HG03457 (cell line): ENCODE data around the gene CLCN3.
A peak's percentile ranks its signal among the peaks of the same experiment; 100 is the strongest.
"Not testable (repeated sequence)": the region's sequence is repeated elsewhere in the genome, so short reads cannot be mapped to it uniquely, and the experiment has no call there.

Source experiments
- ATAC-seq: cut with Tn5 transposase; IDR thresholded peaks from one replicate; pipeline ENCODE4 v1.9.1; 2021; ENCODE audit warnings: moderate number of reproducible peaks; ENCODE audit not compliant: unreplicated experiment

CLCN3 gene

DNA sequence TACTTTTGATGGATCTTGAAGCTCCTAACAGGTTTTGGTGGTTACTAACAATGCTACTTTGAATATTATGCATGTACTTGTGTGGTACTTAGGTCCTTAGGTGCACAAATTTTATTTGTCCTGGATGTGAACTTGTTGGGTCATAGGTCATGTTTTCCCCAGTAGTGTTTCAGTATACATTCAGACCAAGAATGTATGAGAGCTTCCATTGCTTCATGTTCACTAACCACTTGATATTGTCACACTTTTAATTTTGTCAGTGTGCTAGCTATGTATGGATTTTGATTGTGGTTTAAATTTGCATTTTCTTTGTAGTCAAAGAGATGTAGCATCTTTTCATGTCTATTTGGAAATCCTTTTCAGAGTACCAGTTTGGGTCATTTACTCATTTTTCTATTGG, 32.2 kb downstream of the CLCN3 start:
- ATAC-seq = no peak

DNA sequence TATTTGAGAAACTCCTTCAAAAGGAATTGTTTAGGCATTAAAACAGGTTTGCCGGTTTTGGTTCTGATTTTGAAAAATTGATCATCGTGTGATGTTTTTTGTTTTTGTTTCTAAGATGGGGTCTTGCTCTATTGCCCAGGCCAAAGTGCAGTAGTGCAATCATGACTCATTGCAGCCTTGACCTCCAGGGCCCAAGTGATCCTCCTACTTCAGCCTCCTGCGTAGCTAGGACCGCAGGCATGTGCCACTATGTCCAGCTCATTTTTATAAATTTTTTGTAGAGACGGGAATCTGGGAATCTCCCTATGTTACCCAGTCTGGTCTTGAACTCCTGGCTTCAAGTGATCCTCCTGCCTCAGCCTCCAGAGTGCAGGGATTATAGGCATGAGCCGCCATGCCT, 35.0 kb downstream of the CLCN3 start:
- no peak for ATAC-seq

DNA sequence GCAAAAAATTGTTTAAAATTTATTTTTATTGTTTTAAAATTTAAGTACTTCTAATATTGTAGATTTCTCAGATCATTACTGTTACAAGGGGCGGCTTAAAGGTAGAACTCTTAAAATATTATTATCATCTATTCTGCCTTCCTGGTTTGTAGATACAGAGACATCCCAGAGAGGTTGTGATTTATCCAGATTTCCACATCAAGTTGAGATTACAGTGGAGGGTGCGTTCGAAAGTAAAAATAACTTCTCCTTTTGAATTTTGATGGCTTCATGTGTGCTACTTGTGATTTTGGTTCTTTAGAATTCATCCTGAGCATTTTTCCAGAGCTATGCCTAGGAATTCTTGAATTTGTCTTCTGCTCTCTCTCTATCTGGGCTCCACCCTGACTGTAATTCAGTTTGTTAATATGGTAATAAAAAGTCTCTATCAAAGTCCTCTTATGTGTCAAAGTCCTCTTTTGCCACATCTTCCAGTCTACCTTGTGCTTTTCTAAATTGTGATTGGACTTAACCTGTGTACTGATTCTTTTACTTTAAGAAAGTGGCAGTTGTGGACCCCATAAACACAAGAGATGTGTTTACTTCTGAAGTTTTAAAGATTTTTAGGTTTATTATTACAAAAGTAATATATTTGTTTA, 37.2 kb downstream of the CLCN3 start:
- no peak for ATAC-seq

DNA sequence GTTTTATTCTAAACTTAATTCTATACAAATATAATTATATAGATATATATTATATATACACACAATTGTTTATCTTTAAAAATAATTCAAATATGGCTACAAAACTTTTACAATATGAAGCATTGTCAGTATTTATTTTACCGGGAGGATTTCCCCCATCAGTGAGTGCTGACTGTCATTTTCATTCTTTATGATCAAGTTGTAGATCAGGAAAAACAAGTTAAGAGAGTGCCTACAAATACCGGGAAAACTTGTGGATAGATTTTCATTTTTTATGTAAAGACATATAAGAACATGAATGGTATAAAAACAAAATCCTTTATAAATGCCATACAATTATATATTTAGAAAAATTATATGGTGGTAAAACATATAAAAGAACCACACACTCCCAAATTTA, 37.8 kb downstream of the CLCN3 start:
- ATAC-seq = no peak

DNA sequence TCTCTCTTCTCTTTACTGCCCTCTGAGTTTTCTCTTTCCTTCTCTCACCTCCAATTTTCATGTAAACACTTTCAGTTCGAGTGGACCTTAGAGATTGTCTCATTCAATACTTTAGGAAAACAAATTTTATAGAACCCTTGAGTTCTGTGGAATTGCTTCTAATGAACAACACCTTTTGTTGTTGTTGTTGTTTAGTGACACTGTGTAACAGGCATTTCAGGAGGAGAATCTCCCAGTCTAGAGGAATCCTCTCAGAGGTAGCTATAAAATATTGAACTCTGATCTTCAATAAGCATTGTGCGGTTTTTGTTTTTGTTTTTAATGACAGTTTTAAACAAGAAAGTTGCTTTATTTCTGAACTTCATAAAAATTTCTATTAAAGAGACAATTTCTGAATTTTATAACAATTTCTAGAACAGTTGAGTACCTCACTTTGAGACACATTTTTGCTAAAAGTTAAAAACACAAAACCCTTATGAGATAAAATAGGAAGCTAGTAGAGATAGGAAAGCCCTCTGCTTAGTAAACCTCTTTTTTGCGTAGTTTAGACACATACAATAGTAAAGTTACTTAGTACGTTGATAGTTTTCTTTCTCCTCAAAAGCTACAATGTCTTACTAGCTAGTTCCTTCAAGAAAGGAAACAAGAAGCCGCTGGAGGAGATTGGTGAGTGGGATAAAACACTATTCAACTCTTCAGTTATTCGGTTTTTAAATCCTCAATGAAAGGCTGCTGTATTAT, 38.8 kb downstream of the CLCN3 start:
- no peak for ATAC-seq

DNA sequence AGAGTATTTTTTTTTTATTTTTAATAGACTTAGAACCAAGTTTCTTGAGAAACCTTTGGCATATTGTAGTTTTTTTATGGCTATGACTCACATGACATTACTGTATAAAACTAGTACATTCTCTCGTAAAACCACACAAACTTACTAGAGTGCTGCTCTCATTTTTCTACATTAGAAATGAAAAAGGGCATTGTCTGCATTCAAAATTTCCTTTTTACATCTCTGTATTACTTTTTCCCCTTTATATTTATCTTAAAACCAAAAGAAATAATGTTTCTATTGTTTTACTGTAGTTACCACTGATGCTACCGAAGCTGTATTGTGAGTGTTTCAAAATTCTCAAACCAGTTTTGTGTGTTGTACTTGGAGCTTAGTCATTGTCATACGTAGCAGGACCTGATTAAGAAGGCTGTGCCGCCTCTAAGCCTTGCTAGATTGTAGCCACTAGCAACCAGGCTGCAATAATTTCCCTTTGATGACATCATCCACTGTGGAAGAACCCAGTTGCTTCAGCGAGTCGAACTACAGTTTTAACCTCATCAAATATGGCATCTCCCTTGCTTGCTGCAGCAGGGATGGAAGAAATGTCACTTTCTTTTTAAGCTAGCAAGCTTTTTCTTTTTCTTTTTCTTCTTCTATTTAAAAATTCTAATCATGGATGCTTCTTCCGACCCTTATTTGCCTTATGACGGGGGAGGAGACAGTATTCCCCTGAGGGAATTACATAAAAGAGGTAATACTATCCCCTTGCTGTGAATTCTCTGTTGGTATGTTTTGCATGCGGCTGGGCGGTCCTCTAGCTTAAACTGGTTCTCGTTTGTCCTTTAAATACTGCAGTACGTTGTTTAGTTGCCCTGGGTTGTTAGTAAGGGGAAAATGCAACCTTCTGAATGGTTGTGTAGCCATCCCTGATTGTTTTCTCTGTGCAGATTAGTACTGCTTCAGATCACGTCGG, 39.6 kb downstream of the CLCN3 start:
- peak; percentile 97 for ATAC-seq

DNA sequence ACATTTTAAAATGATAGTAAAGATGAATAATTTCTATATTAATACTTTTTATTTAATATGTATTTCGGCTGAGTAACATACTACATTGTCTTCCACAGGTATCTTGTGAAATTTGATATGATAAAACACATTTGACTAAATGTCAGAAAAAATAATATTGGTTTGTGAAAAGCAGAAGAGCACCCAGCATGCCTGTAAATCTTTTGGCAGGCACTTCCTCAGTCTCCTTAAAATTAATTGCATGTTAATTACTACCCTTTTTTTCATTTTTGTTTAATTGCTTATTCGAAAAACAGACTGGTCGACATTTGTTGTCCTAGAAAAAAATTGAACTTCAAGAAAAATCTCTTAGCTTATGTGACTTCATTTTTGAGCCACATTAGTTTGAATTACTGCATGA, 40.6 kb downstream of the CLCN3 start:
- no peak for ATAC-seq

DNA sequence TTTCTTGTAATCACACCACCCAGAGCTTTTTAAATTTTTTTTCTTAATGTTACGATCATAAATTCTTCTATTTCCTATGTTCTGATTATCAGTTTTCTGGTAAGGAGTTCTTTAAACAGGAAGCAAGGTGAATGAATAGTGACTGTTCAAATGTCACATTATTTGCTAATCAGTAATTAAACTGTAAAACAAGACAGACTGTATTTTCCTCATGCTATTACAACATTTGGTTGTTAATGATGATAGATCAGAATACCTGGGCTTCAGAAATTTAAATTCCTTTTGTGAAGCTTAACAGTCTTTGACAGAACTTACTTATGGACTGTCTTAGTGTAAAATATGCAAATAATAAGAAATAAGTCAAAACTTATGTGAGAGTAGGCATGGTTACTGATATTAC, 41.4 kb downstream of the CLCN3 start:
- no peak for ATAC-seq

DNA sequence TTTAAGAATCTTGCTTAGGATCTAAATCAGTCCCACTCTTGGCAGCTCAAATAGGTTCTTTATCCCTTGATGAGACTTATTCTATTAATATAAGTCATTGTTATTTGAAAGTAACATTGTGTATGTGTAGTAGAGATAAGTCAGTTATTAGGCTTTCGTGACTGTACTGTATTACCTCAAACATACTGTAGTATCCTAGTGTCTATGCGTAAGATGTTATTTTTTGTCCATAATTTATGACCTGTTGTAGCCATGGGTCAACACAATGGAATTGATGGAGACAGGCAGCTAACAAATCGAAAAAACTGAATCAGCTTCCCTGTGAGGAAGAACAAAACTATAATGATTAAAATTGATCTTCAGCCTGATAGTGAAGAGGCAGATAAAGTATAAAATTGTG, 41.8 kb downstream of the CLCN3 start:
- ATAC-seq = no peak

DNA sequence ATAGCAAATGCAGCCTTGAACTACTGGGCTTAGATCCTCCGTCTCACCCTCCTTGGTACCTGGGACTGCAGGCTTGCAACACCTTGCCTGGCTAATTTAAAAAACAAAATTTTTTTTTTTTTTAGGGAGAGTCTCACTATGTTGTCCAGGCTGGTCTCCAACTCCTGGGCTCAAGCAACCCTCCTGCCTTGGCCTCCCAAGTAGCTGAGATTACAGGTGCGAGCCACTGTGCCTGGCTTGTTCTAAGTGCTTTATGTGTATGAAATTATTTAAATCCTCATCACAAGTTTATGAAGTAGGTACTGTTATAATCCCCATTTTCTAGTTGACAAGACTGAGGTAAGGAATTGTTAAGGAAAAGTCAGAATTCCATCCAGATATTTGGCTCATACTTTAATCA, 43.0 kb downstream of the CLCN3 start:
- ATAC-seq = no peak

DNA sequence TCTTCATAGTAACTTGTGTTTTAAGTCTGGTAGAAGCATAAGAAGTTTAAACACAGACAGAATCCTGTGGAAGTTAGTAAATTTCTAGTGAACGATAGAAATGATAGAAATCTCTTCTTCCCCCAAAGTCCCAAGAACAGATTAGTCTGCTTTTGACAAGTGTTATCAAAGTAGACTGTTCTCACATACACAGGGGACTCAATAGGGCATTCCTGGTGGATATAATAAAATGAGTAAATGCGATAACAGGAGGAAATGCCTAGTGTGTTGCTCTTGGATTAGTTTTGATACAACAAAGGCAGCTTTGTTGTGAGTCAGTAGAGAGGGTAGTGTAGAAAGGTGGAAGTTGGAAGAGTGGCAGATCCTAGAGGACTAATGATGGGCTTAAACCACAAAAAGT, 43.5 kb downstream of the CLCN3 start:
- ATAC-seq = no peak

DNA sequence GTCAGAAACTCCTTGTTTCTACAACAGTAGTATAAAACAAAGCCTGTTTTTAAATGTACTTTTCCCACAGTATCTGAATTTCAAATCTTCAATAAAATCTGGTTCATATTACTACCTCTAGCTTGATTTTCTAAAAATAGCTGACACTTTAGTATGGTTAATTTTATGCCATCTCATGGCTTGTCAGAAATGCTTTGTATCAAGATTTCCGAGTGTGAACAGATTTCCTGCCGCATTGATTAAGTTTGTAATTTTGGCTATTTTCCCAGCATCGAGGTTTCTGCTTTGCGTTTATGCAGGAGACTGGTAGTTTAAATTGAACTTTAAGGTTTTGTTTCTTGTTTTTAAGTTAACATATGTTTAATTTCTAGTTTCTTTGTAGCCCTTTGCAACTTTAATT, 44.2 kb downstream of the CLCN3 start:
- no peak for ATAC-seq

DNA sequence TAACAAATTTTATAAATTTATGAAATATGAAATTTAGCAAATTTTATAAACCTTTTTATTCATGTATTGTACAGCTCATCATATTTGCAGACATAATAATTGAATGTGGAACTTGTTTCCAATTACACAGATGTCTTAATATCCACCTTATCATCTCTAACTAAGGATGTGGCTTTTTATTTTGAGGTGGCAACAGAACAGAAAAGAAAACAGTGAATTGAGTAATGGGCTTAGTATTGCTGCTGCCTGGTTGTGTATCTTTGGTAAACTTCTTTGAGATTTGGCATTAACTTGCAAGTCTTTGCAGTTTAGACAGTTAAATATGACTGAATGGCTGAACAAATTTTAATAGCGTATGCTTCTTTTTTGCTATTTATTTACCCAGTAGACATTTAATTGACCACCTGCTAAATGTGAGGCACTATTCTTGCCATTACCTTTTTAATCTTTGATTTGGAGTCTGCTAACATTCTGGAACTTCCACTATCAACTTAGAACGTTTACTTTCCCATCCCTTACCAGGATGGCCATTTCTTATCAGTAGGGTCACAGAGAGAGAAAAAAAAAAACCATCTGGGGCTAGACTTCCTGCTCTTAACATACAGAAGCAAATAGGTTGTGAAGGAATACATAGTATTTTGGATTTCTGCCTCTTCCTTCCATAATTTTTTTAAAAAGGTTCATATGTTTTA, 44.8 kb downstream of the CLCN3 start:
- ATAC-seq = no peak

DNA sequence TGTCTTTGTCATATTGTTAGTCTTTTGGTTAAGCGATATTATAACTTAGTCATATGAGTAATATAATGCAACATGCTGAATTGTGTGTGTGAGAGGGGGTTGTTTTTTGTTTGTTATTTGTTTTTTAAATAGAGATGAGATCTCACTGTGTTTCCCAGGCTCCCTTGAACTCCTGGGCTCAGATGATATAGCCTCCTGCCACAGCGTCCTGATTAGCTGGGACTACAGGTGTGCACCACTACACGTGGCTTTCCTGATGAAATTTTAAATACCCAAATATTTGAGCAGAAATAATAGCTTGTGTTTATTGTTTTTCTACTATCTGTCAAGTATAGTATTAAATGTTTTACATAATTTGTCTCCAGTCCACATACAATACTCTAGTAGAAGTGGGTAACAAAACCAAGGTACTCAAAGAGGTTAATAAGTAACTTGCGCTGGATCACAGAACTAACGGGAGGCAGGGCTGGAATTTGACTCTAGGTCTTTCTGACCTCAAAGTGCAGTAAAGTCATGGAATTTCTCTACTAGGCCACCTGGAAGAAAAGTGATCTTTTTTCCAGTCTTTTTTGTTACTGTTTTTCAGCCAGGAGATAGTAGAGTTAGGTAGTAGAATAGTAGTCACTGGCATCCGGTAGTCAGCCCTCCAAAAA, 47.8 kb downstream of the CLCN3 start:
- ATAC-seq = no peak

DNA sequence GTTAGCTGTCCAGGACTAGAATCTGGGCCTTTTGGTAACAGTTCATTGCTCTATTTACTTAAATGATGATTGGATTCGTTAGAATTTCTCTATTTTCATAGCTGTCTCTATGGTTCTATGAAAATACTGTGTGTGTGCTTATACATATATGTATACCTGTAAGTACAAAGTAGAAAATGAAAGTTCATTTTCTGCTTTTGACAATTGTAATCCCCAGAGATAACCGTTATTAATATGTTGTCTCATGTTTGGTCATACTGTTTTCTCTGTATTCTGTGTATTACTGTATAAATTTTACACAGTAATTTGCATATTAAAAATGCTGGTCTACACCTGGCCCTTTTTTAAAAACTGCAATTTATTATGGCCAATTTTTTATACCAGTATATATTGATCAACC, 55.4 kb downstream of the CLCN3 start:
- ATAC-seq = no peak

DNA sequence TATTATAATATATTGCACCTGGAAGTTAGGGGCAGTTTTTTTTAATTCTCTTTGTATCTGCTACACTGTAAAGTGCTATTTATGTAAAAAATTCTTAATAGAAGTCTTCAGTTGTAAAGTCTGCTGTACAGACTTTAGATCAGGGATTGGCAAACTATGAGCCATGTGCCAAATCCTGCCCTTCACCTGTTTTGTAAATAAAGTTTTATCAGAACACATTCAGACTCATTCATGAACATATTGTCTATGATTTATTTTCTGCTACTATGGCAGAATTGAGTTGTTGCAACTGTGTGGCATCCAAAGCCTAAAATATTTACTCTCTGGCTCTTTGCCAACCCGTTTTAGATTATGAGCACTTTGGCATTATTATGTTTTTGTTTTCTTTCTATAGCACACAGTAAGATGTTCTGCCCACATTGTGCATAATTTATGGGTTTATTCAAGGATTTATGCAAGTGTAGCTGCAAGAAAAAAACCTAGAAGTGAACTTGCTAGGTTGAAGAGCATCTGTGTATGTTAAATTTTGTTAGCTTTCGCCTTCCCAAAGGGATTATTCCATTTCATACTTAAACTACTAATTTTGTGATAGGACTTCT, 56.9 kb downstream of the CLCN3 start:
- no peak for ATAC-seq

DNA sequence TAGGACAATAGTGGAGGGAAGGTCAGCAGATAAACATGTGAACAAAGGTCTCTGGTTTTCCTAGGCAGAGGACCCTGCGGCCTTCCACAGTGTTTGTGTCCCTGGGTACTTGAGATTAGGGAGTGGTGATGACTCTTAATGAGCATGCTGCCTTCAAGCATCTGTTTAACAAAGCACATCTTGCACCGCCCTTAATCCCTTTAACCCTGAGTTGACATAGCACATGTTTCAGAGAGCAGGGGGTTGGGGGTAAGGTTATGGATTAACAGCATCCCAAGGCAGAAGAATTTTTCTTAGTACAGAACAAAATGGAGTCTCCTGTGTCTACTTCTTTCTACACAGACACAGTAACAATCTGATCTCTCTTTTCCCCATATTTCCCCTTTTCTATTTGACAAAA, 58.1 kb downstream of the CLCN3 start:
- ATAC-seq = not testable (repeated sequence)

DNA sequence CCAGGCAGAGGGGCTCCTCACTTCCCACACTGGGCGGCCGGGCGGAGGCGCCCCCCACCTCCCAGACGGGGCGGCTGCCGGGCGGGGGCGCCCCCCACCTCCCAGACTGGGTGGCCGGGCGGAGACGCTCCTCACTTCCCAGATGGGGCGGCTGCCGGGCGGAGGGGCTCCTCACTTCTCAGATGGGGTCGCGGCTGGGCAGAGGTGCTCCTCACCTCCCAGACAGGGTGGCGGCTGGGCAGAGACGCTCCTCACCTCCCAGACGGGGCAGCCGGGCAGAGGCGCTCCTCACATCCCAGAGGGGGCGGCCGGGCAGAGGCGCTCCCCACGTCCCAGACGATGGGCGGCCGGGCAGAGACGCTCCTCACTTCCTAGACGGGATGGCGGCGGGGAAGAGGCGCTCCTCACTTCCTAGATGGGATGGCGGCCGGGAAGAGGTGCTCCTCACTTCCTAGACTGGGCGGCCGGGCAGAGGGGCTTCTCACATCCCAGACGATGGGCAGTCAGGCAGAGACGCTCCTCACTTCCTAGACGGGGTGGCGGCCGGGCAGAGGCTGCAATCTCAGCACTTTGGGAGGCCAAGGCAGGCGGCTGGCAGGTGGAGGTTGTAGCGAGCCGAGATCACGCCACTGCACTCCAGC, 58.7 kb downstream of the CLCN3 start:
- ATAC-seq = not testable (repeated sequence)

DNA sequence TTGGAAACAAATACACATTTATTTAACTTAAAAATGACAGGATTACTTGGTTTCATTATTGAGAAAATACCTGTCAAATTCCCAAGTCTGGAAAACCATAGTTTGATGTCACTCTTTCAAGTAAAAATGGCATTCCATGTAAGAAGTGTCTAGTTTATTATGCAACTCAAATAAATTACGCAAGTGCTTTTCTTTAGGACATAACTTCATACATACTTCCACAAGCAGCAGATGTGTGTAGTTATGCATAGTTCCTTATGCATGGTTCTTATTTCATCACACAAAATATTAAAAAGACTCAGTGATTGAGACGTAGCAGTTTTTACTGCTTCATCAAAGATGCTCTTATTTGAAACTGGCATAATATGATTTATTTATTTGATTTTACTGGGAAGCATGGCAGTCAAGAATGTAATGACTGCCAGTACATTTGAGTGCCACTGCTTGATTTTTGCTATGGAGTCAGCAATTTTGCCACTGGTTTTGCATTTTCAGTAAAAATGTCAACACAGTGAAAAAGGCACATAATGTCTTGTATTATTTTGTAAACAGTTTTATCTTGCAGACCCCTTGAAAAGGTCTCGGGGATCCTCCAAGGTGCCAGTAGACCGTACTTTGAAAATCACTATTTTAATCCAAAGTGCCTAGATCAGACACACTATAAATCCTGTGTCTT, 62.1 kb downstream of the CLCN3 start:
- no peak for ATAC-seq
